ENCODE results near the gene ZRANB1.

DNA sequence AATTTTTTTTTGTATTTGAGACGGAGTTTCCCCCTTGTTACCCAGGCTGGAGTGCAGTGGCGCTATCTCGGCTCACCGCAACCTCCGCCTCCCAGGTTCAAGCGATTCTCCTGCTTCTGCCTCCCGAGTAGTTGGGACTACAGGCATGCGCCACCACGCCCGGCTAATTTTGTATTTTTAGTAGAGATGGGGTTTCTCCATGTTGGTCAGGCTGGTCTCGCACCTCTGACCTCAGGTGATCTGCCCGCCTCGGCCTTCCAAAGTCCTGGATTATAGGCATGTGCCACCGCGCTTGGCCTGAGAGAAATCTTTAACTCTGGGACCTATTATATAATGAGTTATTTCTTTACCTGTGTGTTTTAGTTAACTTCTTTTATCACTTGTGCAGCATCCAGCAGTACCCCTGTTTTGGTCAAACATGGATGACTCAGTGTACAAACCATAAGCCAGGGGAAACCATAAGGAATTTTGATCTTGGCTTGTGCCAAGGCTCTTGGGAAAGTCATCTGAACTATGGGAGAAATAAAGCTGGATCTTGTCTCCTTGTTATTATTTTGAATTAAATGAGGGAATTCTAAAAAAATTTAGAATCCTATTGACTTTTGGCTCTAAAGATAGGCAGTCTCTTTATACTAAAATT is 23.6 kb upstream of the ZRANB1 start:
- TF ChIP-seq POLR2A (IDR thresholded peaks at IDR 0.05; ENCODE audit: low read depth, low read length) (no peak), POLR2AphosphoS5 (IDR thresholded peaks at IDR 0.05; ENCODE audit: low read depth, low read length) (no peak), TAF1 (IDR thresholded peaks at IDR 0.05; ENCODE audit: borderline replicate concordance, low read depth, low read length) (no peak)

Data from GM12892 (cell line).